Measurements from ENCODE around the gene CACNG1.

- TF ChIP-seq POLR2A (IDR thresholded peaks at IDR 0.05; ENCODE audit: low read length) (no peak), GATA1 (IDR thresholded peaks at IDR 0.05; ENCODE audit: low read depth, low read length) (no peak)
Measured at GRCh38 chr17:67016039-67016762, 28.2 kb upstream of the CACNG1 start.

All from erythroblast (primary cell).